Measurements from ENCODE around the gene MYO18B. TPM values are rescaled to one million over a fixed set of nuclear protein-coding genes. Genes with fewer than 3 reads are reported as not detected.
A peak's percentile ranks its signal among the peaks of the same experiment; 100 is the strongest.

Gene MYO18B
- total RNA-seq, 1 experiment from 2014 or later, result 0.07 TPM

DNA sequence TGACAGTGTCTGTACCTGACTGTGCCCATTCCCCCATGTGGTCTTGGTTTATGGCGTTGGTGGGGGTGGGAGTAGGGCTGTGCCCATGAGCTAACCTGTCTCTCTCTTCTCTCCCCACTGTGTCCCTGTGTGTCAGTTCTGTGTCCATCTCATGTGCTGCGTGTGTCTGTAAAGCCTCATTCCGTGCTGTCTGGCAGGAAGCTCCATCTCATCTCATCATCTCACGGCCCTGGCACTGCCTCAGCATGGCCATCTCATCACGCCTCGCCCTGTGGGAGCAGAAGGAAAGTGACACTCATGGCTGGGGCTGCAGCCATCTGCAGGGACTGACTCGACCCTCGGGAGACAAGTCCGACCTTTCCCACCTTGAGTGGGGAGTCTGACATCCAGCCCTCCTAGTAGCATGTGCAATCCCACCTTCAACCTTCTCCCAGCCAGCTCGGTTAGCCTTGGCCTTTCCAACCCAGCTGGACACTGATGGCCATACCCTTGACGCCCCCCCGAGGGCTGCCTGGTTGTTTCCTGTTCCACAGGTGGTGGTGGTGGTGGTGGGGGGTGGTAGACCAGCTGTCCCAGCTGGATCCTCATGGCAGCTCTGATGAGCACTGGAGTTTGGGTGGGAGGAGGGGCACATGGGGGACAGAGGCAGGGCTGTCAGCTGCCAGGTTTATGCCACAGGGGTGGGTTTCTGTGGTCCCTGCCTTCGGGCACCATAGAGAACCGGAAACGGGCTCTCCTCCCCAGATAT is 19.0 kb downstream of the MYO18B start:
- TF ChIP-seq, protein P1, sequence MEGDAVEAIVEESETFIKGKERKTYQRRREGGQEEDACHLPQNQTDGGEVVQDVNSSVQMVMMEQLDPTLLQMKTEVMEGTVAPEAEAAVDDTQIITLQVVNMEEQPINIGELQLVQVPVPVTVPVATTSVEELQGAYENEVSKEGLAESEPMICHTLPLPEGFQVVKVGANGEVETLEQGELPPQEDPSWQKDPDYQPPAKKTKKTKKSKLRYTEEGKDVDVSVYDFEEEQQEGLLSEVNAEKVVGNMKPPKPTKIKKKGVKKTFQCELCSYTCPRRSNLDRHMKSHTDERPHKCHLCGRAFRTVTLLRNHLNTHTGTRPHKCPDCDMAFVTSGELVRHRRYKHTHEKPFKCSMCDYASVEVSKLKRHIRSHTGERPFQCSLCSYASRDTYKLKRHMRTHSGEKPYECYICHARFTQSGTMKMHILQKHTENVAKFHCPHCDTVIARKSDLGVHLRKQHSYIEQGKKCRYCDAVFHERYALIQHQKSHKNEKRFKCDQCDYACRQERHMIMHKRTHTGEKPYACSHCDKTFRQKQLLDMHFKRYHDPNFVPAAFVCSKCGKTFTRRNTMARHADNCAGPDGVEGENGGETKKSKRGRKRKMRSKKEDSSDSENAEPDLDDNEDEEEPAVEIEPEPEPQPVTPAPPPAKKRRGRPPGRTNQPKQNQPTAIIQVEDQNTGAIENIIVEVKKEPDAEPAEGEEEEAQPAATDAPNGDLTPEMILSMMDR (IDR thresholded peaks at IDR 0.05; ENCODE audit: insufficient read depth in 1 of 2, low read depth in 1 of 2, low read length in 1 of 2, severe bottlenecking in 1 of 2, unreplicated experiment in 1 of 2), result no peak
- ChIA-PET CTCF (interaction anchor here (0.7 to 1.9 kb wide), 3 partner anchors 12 to 119 kb away, joined by 3 to 7 read pairs (median 3); no protein-coding TSS in a partner anchor), POLR2A (interaction anchor here (0.6 kb wide), 1 partner anchor 79 kb away, joined by 9 read pairs; no protein-coding TSS in a partner anchor)
- intact Hi-C loops (cut with micrococcal nuclease; ENCODE audit: unreplicated experiment), result no loop called here
- Mint-ChIP-seq H3K4me3 (ENCODE audit: unreplicated experiment) (no peak overlapping the region), H3K27ac (ENCODE audit: unreplicated experiment) (peak overlapping the region; percentile 40), H3K4me1 (ENCODE audit: low read depth, unreplicated experiment) (peaks cover 9% of the 10 kb centered on the region), H3K9me3 (ENCODE audit: unreplicated experiment) (peaks cover 15% of the 10 kb centered on the region), H3K36me3 (ENCODE audit: insufficient read depth, unreplicated experiment) (peaks cover 5% of the 10 kb centered on the region), H3K27me3 (ENCODE audit: insufficient read depth, unreplicated experiment) (no peaks in the 10 kb centered on the region)
- no peaks in the 10 kb centered on the region for H3K36me3 ChIP-seq (ENCODE audit: control insufficient read depth, insufficient read depth, low read length)
- no peak for DNase-seq
- H3K9me3 ChIP-seq, result peaks cover 8% of the 10 kb centered on the region
- BruUV-seq (replicated peaks), result no TSS peak
- H3K4me3 ChIP-seq (ENCODE audit: low read depth, low read length), result no peak overlapping the region
- H3K4me1 ChIP-seq, result peaks cover 32% of the 10 kb centered on the region
- H3K27me3 ChIP-seq (replicated peaks; ENCODE audit: control insufficient read depth, insufficient read depth, low read length), result no peaks in the 10 kb centered on the region

- Histone ChIP-seq H3K4me1 (peaks cover 32% of the 10 kb centered on the region), H3K9me3 (peaks cover 14% of the 10 kb centered on the region), H3K36me3 (ENCODE audit: control insufficient read depth, insufficient read depth, low read length) (no peaks in the 10 kb centered on the region), H3K4me3 (ENCODE audit: low read depth, low read length) (no peak overlapping the region), H3K27me3 (replicated peaks; ENCODE audit: control insufficient read depth, insufficient read depth, low read length) (no peaks in the 10 kb centered on the region)
- H3K36me3 Mint-ChIP-seq (ENCODE audit: insufficient read depth, unreplicated experiment), result peaks cover 5% of the 10 kb centered on the region
- POLR2A ChIA-PET, result interaction anchor here (0.5 kb wide), 1 partner anchor 299 kb away, joined by 4 read pairs; no protein-coding TSS in a partner anchor
- peaks cover 9% of the 10 kb centered on the region for H3K4me1 Mint-ChIP-seq (ENCODE audit: low read depth, unreplicated experiment)
- TF ChIP-seq, protein P1 (IDR thresholded peaks at IDR 0.05; ENCODE audit: insufficient read depth in 1 of 2, low read depth in 1 of 2, low read length in 1 of 2, severe bottlenecking in 1 of 2, unreplicated experiment in 1 of 2), result no peak
- DNase-seq, result peak; percentile 58 to 65
- H3K4me3 Mint-ChIP-seq (ENCODE audit: unreplicated experiment), result peak overlapping the region; percentile 32
- H3K27me3 Mint-ChIP-seq (ENCODE audit: insufficient read depth, unreplicated experiment), result no peaks in the 10 kb centered on the region
- intact Hi-C loops (cut with micrococcal nuclease; ENCODE audit: unreplicated experiment), result loop anchor here (1.0 kb wide), 1 partner anchor 36 kb away; no protein-coding TSS in a partner anchor
- no TSS peak for BruUV-seq (replicated peaks)
- CTCF ChIA-PET, result interaction anchor here (1.9 kb wide), 1 partner anchor 11 kb away, joined by 7 read pairs; no protein-coding TSS in a partner anchor
- H3K27ac Mint-ChIP-seq (ENCODE audit: unreplicated experiment), result peak overlapping the region; percentile 65
- H3K9me3 Mint-ChIP-seq (ENCODE audit: unreplicated experiment), result peaks cover 26% of the 10 kb centered on the region
Measured at GRCh38 chr22:25762147-25762546, 20.2 kb downstream of the MYO18B start.

DNA sequence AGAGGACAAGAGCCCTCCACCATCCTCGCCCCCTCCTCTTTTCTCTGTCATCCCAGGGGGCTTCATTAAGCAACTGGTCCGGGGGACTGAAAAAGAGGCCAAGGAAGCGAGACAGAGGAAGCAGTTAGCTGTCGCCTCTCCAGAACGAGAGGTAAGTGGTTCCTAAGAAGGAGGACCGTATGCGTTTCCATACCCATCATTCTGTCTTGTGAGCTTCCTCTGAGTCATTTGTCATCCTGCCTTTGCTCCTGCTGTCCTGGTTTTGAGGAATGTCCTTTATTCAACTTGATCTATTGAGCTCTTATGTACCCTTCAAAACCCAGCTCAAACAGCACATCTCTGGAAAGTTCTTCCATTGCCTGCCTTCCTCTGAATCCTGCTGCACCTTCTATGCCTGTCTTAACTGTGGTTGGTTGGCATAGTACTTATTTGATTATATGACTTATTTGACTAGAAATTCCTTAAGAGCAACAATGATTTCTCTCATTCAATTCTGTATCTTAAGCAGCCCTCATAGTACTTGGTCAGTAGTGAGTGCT is 21.3 kb downstream of the MYO18B start:
- no peak for DNase-seq
- Histone ChIP-seq H3K4me3 (ENCODE audit: low read depth, low read length) (no peak overlapping the region), H3K36me3 (ENCODE audit: control insufficient read depth, insufficient read depth, low read length) (no peaks in the 10 kb centered on the region), H3K9me3 (peaks cover 14% of the 10 kb centered on the region), H3K4me1 (peaks cover 32% of the 10 kb centered on the region), H3K27me3 (replicated peaks; ENCODE audit: control insufficient read depth, insufficient read depth, low read length) (no peaks in the 10 kb centered on the region)
- Mint-ChIP-seq H3K9me3 (ENCODE audit: unreplicated experiment) (peaks cover 34% of the 10 kb centered on the region), H3K36me3 (ENCODE audit: insufficient read depth, unreplicated experiment) (peaks cover 5% of the 10 kb centered on the region), H3K4me3 (ENCODE audit: unreplicated experiment) (no peak overlapping the region), H3K27ac (ENCODE audit: unreplicated experiment) (no peak overlapping the region), H3K4me1 (ENCODE audit: low read depth, unreplicated experiment) (peaks cover 9% of the 10 kb centered on the region), H3K27me3 (ENCODE audit: insufficient read depth, unreplicated experiment) (no peaks in the 10 kb centered on the region)
- no TSS peak for BruUV-seq (replicated peaks)
- intact Hi-C loops (cut with micrococcal nuclease; ENCODE audit: unreplicated experiment), result no loop called here
- TF ChIP-seq, protein P1 (IDR thresholded peaks at IDR 0.05; ENCODE audit: insufficient read depth in 1 of 2, low read depth in 1 of 2, low read length in 1 of 2, severe bottlenecking in 1 of 2, unreplicated experiment in 1 of 2), result no peak
- CTCF ChIA-PET, result interaction anchor here (0.7 kb wide), 1 partner anchor 14 kb away, joined by 4 read pairs; no protein-coding TSS in a partner anchor
- POLR2A ChIA-PET, result no interaction called here
